HCT116 (cell line): ENCODE data around the gene RTTN. TPM values are rescaled to one million over a fixed set of nuclear protein-coding genes. Genes with fewer than 3 reads are reported as not detected.

Experiments used
- ATAC-seq: fragments of 200-7000 bp; cut with Tn5 transposase; 2 replicates; pipeline ENCODE4 v1.9.1; 2020; ENCODE audit warnings: mild to moderate bottlenecking, moderate library complexity
- BruUV-seq: library from RNA; stranded (reverse); fragments of 400-500 nt; replicated peaks from 2 replicates; lab custom pipeline; 2021; lab: Mats Ljungman, UMichigan
- CTCF ChIA-PET: fragments of 300-600 bp; sonication (Branson Sonifier 250); formaldehyde crosslinking; loops from one replicate; lab custom pipeline; 2021; ENCODE audit warnings: antibody characterized with exemption; lab: Charles Lee
- POLR2A ChIA-PET: fragments of 300-600, 350-600 bp; sonication (Branson Sonifier 250); formaldehyde crosslinking; loops from one replicate; lab custom pipeline; 2021; ENCODE audit warnings: antibody characterized with exemption; lab: Charles Lee
- RAD21 ChIA-PET, 2 experiments: fragments of 300-600 bp; sonication (Branson Sonifier 250); formaldehyde crosslinking; loops; one replicate each; lab custom pipeline; 2023; ENCODE audit warnings: low total read pairs in 2 of 2; ENCODE audit not compliant: uncharacterized antibody in 2 of 2, unreplicated experiment in 2 of 2, low non-redundant PET in 1 of 2; lab: Charles Lee
- DNase-seq: peaks from one replicate; pipeline ENCODE4 v3.0.0-alpha.2; 2010; ENCODE audit warnings: low read depth, low spot score
- H2AFZ ChIP-seq: fragments of 200-600 bp; shearing (Covaris generic), sonication (generic); 2 replicates; pipeline ENCODE4 v1.6.1; 2017; ENCODE audit warnings: low read depth, mixed run types, mixed read lengths, antibody characterized with exemption, low read length; ENCODE audit not compliant: poor library complexity, severe bottlenecking
- H3K27ac ChIP-seq: 2 replicates; pipeline ENCODE4 v1.5.1; 2012; ENCODE audit warnings: low read depth, low read length
- H3K27me3 ChIP-seq: fragments of 200-600 bp; sonication (generic); 2 replicates; pipeline ENCODE4 v1.6.1; 2016; ENCODE audit warnings: mixed run types, low read length, mixed read lengths; ENCODE audit not compliant: insufficient read depth
- H3K36me3 ChIP-seq, 2 experiments: fragments of 200-500 bp in 1 of 2; fragments of 200-600 bp in 1 of 2; sonication (Bioruptor generic) in 1 of 2; sonication (generic) in 1 of 2; 2 replicates each; pipeline versions ENCODE4 v1.5.1 to v1.6.1; 2014 to 2016; ENCODE audit warnings: low read length in 2 of 2, inconsistent platforms in 1 of 2, mixed read lengths in 1 of 2, mixed run types in 1 of 2; ENCODE audit not compliant: insufficient read depth in 2 of 2, control insufficient read depth in 1 of 2
- H3K4me1 ChIP-seq, 2 experiments: fragments of 200-600 bp in 1 of 2; sonication (generic) in 1 of 2; 2 replicates each; pipeline versions ENCODE4 v1.5.1 to v1.6.1; 2012 to 2017; ENCODE audit warnings: low read length in 2 of 2, inconsistent platforms in 1 of 2, mild to moderate bottlenecking in 1 of 2, mixed read lengths in 1 of 2, mixed run types in 1 of 2, moderate library complexity in 1 of 2; ENCODE audit not compliant: insufficient read depth in 2 of 2, control insufficient read depth in 1 of 2
- H3K4me2 ChIP-seq: fragments of 200-600 bp; sonication (generic); 2 replicates; pipeline ENCODE4 v1.6.1; 2017; ENCODE audit warnings: mixed run types, low read length, mixed read lengths
- H3K4me3 ChIP-seq, 2 experiments: fragments of 200-600 bp in 1 of 2; sonication (generic) in 1 of 2; replicated peaks in 1 of 2; 2 replicates each; pipeline ENCODE4 v1.5.1; 2011 to 2016; ENCODE audit warnings: low read length in 2 of 2, control low read depth in 1 of 2, low read depth in 1 of 2, mild to moderate bottlenecking in 1 of 2, mixed read lengths in 1 of 2, mixed run types in 1 of 2
- H3K79me2 ChIP-seq: fragments of 200-600 bp; sonication (generic); 2 replicates; pipeline ENCODE4 v1.6.1; 2017; ENCODE audit warnings: mild to moderate bottlenecking, mixed run types, low read length, moderate library complexity, mixed read lengths; ENCODE audit not compliant: insufficient read depth
- H3K9ac ChIP-seq: fragments of 200-600 bp; sonication (generic); 2 replicates; pipeline ENCODE4 v1.6.1; 2016; ENCODE audit warnings: low read length, mixed read lengths
- H3K9me2 ChIP-seq: fragments of 200-600 bp; sonication (generic), shearing (Covaris generic); 2 replicates; pipeline ENCODE4 v1.6.1; 2017; ENCODE audit warnings: mixed run types, mild to moderate bottlenecking, moderate library complexity; ENCODE audit not compliant: insufficient read depth
- H3K9me3 ChIP-seq, 2 experiments: fragments of 200-500 bp in 1 of 2; fragments of 200-600 bp in 1 of 2; sonication (Bioruptor generic) in 1 of 2; sonication (generic) in 1 of 2; 2 replicates each; pipeline ENCODE4 v1.6.1; 2014 to 2017; ENCODE audit warnings: low read length in 2 of 2, mixed read lengths in 2 of 2, inconsistent platforms in 1 of 2, low read depth in 1 of 2, mild to moderate bottlenecking in 1 of 2, mixed run types in 1 of 2, moderate library complexity in 1 of 2; ENCODE audit not compliant: control insufficient read depth in 1 of 2, insufficient read depth in 1 of 2
- H4K20me1 ChIP-seq: fragments of 200-600 bp; sonication (generic), shearing (Covaris generic); 2 replicates; pipeline ENCODE4 v1.6.1; 2017; ENCODE audit warnings: mixed run types, mild to moderate bottlenecking, moderate library complexity; ENCODE audit not compliant: insufficient read depth
- CBX3 ChIP-seq: IDR thresholded peaks from 2 replicates; pipeline ENCODE4 v1.6.1; 2012; ENCODE audit warnings: low read depth
- EGR1 ChIP-seq: IDR thresholded peaks from 2 replicates; pipeline ENCODE4 v1.6.1; 2012; ENCODE audit warnings: low read depth
- EZH2 ChIP-seq: fragments of 200-600 bp; sonication (generic); IDR thresholded peaks from 2 replicates; pipeline ENCODE4 v1.6.1; 2017; ENCODE audit warnings: antibody characterized with exemption, mixed run types
- EZH2phosphoT487 ChIP-seq: fragments of 200-600 bp; IDR thresholded peaks from 2 replicates; pipeline ENCODE4 v1.6.1; 2018; ENCODE audit warnings: antibody characterized with exemption, borderline replicate concordance
- FOSL1 ChIP-seq: IDR thresholded peaks from 2 replicates; pipeline ENCODE4 v1.6.1; 2012; ENCODE audit warnings: low read depth
- JUND ChIP-seq: IDR thresholded peaks from 2 replicates; pipeline ENCODE4 v1.6.1; 2012
- POLR2AphosphoS5 ChIP-seq: IDR thresholded peaks from 2 replicates; pipeline ENCODE4 v1.6.1; 2011; ENCODE audit warnings: mild to moderate bottlenecking, low read depth, low read length, moderate library complexity
- RAD21 ChIP-seq: IDR thresholded peaks from 2 replicates; pipeline ENCODE4 v1.6.1; 2012; ENCODE audit warnings: low read depth, mild to moderate bottlenecking
- SIN3A ChIP-seq: IDR thresholded peaks from 2 replicates; pipeline ENCODE4 v1.6.1; 2012; ENCODE audit warnings: low read depth
- SP1 ChIP-seq: IDR thresholded peaks from 2 replicates; pipeline ENCODE4 v1.6.1; 2012; ENCODE audit warnings: low read depth
- SRF ChIP-seq: IDR thresholded peaks from 2 replicates; pipeline ENCODE4 v1.6.1; 2012; ENCODE audit warnings: low read depth
- TCF7L2 ChIP-seq: IDR thresholded peaks from 2 replicates; pipeline ENCODE4 v1.7.0; 2011; ENCODE audit warnings: borderline replicate concordance, inconsistent platforms; ENCODE audit not compliant: insufficient read depth, insufficient read length; ENCODE audit errors: extremely low read depth
- YY1 ChIP-seq: IDR thresholded peaks from 2 replicates; pipeline ENCODE4 v1.6.1; 2011; ENCODE audit warnings: low read length, low read depth, moderate library complexity, mild to moderate bottlenecking; ENCODE audit not compliant: insufficient replicate concordance; ENCODE audit errors: extremely low read depth
- ZFX ChIP-seq: fragments of 450-650 bp; IDR thresholded peaks from 2 replicates; pipeline ENCODE4 v1.6.1; 2017
- intact Hi-C: fragments of 100-400 bp; cut with micrococcal nuclease; formaldehyde crosslinking; loops from 2 replicates; pipeline ENCODE4 v1.10.0; 2022
- total RNA-seq: library from RNA; stranded (reverse); gene quantifications from one replicate; pipeline ENCODE4 v1.2.1, GENCODE V29; 2021; ENCODE audit not compliant: unreplicated experiment
- TF ChIP-seq, protein P1 (sequence below): IDR thresholded peaks from 2 replicates; pipeline ENCODE4 v1.6.1; 2012
- TF ChIP-seq, protein P2 (sequence below): IDR thresholded peaks from 2 replicates; pipeline ENCODE4 v1.6.1; 2012; ENCODE audit warnings: low read depth
- TF ChIP-seq, protein P3 (sequence below), 3 experiments: fragments of 200-600 bp in 1 of 3; sonication (generic) in 1 of 3; IDR thresholded peaks in 2 of 3; conservative IDR thresholded peaks in 1 of 3; 2 replicates each; pipeline ENCODE4 v1.5.1; 2012 to 2017; ENCODE audit warnings: low read depth in 2 of 3, low read length in 2 of 3, antibody characterized with exemption in 1 of 3, borderline replicate concordance in 1 of 3, control low read depth in 1 of 3, mild to moderate bottlenecking in 1 of 3, mixed read lengths in 1 of 3, mixed run types in 1 of 3, moderate library complexity in 1 of 3; ENCODE audit not compliant: insufficient read depth in 1 of 3

Gene RTTN
- total RNA-seq, 1 experiment from 2014 or later: 41.2 TPM

DNA sequence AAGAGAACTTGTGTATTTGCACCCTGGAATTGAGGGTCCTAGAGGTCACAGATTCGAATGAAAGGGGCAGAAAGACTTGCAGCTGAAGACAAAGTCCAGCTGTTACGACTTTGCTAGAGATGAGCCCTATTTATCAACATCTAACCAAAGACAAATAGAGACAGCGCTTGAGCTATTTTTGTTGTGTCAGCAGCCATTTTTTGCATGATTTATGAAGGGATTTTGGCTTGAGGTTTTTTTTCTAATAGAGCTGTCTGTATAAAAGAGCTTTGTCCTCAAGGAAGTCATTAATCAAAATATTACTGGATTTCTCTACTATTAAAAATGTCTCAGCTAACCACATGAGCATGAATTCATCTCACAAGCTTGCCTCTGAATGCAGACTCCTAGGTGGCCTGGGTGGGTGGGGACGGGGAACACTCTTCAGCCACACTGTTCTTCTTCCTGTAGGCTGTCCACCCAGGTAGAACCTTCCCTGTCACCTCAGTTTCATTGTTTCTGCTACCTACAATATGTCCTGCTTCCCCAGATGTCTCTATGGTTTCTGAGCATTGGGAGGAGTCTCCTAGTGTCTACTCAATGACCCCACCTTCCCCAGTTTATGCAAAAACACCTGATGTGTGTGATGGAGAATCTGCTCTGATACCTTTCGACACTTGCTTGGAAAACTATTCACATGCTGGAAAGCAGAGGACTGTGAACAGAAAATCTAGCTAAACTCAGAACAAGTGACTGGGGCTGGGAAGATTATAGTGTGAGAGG is 250.6 kb downstream of the RTTN start:
- ATAC-seq: no peak
- POLR2A ChIA-PET: no interaction called here
- CTCF ChIA-PET: no interaction called here

More for the DNA sequence above, 250.6 kb downstream of the RTTN start:
- Histone ChIP-seq H3K79me2 (no peaks in the 10 kb centered on the region), H3K4me2 (no peak overlapping the region), H4K20me1 (no peaks in the 10 kb centered on the region), H3K4me1 (no peaks in the 10 kb centered on the region), H3K27me3 (no peaks in the 10 kb centered on the region), H3K36me3 (no peaks in the 10 kb centered on the region), H3K9ac (no peak overlapping the region), H3K27ac (no peak overlapping the region), H3K4me3 (no peak overlapping the region), H2AFZ (no peak overlapping the region), H3K9me3 (no peaks in the 10 kb centered on the region), H3K9me2 (no peaks in the 10 kb centered on the region)
- intact Hi-C loops: loop anchor here (5.0 kb wide), 1 partner anchor 48 kb away; no protein-coding TSS in a partner anchor
- BruUV-seq: no TSS peak
- RAD21 ChIA-PET: no interaction called here
- no peak for DNase-seq
- no peak for TF ChIP-seq FOSL1
- TF ChIP-seq SP1: no peak
- no peak for TF ChIP-seq JUND
- TF ChIP-seq, protein P1, sequence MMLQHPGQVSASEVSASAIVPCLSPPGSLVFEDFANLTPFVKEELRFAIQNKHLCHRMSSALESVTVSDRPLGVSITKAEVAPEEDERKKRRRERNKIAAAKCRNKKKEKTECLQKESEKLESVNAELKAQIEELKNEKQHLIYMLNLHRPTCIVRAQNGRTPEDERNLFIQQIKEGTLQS: no peak
- no peak for TF ChIP-seq CBX3
- no peak for TF ChIP-seq EGR1
- TF ChIP-seq TCF7L2: no peak
- TF ChIP-seq POLR2AphosphoS5: no peak
- no peak for TF ChIP-seq EZH2
- TF ChIP-seq SRF: no peak
- TF ChIP-seq, protein P2, sequence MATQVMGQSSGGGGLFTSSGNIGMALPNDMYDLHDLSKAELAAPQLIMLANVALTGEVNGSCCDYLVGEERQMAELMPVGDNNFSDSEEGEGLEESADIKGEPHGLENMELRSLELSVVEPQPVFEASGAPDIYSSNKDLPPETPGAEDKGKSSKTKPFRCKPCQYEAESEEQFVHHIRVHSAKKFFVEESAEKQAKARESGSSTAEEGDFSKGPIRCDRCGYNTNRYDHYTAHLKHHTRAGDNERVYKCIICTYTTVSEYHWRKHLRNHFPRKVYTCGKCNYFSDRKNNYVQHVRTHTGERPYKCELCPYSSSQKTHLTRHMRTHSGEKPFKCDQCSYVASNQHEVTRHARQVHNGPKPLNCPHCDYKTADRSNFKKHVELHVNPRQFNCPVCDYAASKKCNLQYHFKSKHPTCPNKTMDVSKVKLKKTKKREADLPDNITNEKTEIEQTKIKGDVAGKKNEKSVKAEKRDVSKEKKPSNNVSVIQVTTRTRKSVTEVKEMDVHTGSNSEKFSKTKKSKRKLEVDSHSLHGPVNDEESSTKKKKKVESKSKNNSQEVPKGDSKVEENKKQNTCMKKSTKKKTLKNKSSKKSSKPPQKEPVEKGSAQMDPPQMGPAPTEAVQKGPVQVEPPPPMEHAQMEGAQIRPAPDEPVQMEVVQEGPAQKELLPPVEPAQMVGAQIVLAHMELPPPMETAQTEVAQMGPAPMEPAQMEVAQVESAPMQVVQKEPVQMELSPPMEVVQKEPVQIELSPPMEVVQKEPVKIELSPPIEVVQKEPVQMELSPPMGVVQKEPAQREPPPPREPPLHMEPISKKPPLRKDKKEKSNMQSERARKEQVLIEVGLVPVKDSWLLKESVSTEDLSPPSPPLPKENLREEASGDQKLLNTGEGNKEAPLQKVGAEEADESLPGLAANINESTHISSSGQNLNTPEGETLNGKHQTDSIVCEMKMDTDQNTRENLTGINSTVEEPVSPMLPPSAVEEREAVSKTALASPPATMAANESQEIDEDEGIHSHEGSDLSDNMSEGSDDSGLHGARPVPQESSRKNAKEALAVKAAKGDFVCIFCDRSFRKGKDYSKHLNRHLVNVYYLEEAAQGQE: no peak
- TF ChIP-seq YY1: no peak
- TF ChIP-seq ZFX: no peak
- no peak for TF ChIP-seq SIN3A
- TF ChIP-seq RAD21: no peak
- TF ChIP-seq, protein P3, sequence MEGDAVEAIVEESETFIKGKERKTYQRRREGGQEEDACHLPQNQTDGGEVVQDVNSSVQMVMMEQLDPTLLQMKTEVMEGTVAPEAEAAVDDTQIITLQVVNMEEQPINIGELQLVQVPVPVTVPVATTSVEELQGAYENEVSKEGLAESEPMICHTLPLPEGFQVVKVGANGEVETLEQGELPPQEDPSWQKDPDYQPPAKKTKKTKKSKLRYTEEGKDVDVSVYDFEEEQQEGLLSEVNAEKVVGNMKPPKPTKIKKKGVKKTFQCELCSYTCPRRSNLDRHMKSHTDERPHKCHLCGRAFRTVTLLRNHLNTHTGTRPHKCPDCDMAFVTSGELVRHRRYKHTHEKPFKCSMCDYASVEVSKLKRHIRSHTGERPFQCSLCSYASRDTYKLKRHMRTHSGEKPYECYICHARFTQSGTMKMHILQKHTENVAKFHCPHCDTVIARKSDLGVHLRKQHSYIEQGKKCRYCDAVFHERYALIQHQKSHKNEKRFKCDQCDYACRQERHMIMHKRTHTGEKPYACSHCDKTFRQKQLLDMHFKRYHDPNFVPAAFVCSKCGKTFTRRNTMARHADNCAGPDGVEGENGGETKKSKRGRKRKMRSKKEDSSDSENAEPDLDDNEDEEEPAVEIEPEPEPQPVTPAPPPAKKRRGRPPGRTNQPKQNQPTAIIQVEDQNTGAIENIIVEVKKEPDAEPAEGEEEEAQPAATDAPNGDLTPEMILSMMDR (IDR thresholded peaks at IDR 0.05 in 2 of 3, conservative IDR thresholded peaks at IDR 0.05 in 1 of 3; ENCODE audit: borderline replicate concordance in 1 of 3, insufficient read depth in 1 of 3, low read depth in 2 of 3, low read length in 2 of 3): no peak
- no peak for TF ChIP-seq EZH2phosphoT487
